Measurements from ENCODE around the gene SNX9.
A peak's percentile ranks its signal among the peaks of the same experiment; 100 is the strongest.

The SNX9 gene

GRCh38 chr6:157804448-157805327, 18.4 kb upstream of the SNX9 start:
- no peak for DNase-seq

GRCh38 chr6:157806131-157806855, 16.8 kb upstream of the SNX9 start:
- DNase-seq: no peak

- no peak for DNase-seq
Measured at GRCh38 chr6:157806856-157807215, 16.2 kb upstream of the SNX9 start.

- no peak for DNase-seq
Measured at GRCh38 chr6:157808405-157808950, 14.6 kb upstream of the SNX9 start.

GRCh38 chr6:157809613-157810012, 13.4 kb upstream of the SNX9 start:
- DNase-seq: no peak

- no peak for DNase-seq
Measured at GRCh38 chr6:157811137-157811475, 11.9 kb upstream of the SNX9 start.

GRCh38 chr6:157811476-157812173, 11.4 kb upstream of the SNX9 start:
- DNase-seq: no peak

- no peak for DNase-seq
Measured at GRCh38 chr6:157812425-157813171, 10.4 kb upstream of the SNX9 start.

- DNase-seq: no peak
Measured at GRCh38 chr6:157813191-157813590, 9.9 kb upstream of the SNX9 start.

GRCh38 chr6:157813750-157814455, 9.1 kb upstream of the SNX9 start:
- no peak for DNase-seq

- no peak for DNase-seq
Measured at GRCh38 chr6:157814883-157815282, 8.2 kb upstream of the SNX9 start.

- no peak for DNase-seq
Measured at GRCh38 chr6:157821342-157822033, 1.6 kb upstream of the SNX9 start.

GRCh38 chr6:157822245-157823000, 623 bp upstream of the SNX9 start:
- peak; percentile 31 for DNase-seq

- peak; percentile 83 for DNase-seq
Measured at GRCh38 chr6:157823528-157824370, 703 bp downstream of the SNX9 start.

- no peak for DNase-seq
Measured at GRCh38 chr6:157825243-157825904, 2.3 kb downstream of the SNX9 start.

GRCh38 chr6:157830354-157831017, 7.4 kb downstream of the SNX9 start:
- DNase-seq: no peak

- no peak for DNase-seq
Measured at GRCh38 chr6:157831018-157831369, 7.9 kb downstream of the SNX9 start.

GRCh38 chr6:157831424-157832249, 8.6 kb downstream of the SNX9 start:
- no peak for DNase-seq
